Progenitor cell of endocrine pancreas (in vitro differentiated cells): Measurements from ENCODE around the gene ULK4. TPM values are rescaled to one million over a fixed set of nuclear protein-coding genes. Genes with fewer than 3 reads are reported as not detected.

Experiments
- DNase-seq: peaks from one replicate; pipeline ENCODE4 v3.0.0; 2021; ENCODE audit warnings: low spot score; ENCODE audit not compliant: unreplicated experiment
- H3K27ac Mint-ChIP-seq: 2 replicates; pipeline ENCODE4 v1.8.0; 2021; ENCODE audit warnings: mild to moderate bottlenecking, moderate library complexity, mixed read lengths
- H3K27me3 Mint-ChIP-seq: 2 replicates; pipeline ENCODE4 v1.8.0; 2021; ENCODE audit warnings: mixed read lengths
- H3K36me3 Mint-ChIP-seq: 2 replicates; pipeline ENCODE4 v1.8.0; 2022; ENCODE audit warnings: mixed read lengths; ENCODE audit not compliant: insufficient read depth
- H3K4me1 Mint-ChIP-seq: 2 replicates; pipeline ENCODE4 v1.8.0; 2021; ENCODE audit warnings: low read depth, mixed read lengths
- H3K4me3 Mint-ChIP-seq: 2 replicates; pipeline ENCODE4 v1.8.0; 2021; ENCODE audit warnings: low read depth, mild to moderate bottlenecking, moderate library complexity, mixed read lengths
- H3K9me3 Mint-ChIP-seq: 2 replicates; pipeline ENCODE4 v1.8.0; 2021; ENCODE audit warnings: low read depth, mixed read lengths
- total RNA-seq: library from RNA; stranded (reverse); gene quantifications from 2 replicates; pipeline ENCODE4 v1.2.1, GENCODE V29; 2021
- TF ChIP-seq, protein P1 (sequence below): fragments of 200-600 bp; sonication (generic); IDR thresholded peaks from one replicate; pipeline ENCODE4 v1.5.0; 2021; ENCODE audit warnings: antibody characterized with exemption, mild to moderate bottlenecking; ENCODE audit not compliant: unreplicated experiment

The ULK4 gene
- total RNA-seq, 1 donor from 2014 or later: 14.2 TPM

DNA sequence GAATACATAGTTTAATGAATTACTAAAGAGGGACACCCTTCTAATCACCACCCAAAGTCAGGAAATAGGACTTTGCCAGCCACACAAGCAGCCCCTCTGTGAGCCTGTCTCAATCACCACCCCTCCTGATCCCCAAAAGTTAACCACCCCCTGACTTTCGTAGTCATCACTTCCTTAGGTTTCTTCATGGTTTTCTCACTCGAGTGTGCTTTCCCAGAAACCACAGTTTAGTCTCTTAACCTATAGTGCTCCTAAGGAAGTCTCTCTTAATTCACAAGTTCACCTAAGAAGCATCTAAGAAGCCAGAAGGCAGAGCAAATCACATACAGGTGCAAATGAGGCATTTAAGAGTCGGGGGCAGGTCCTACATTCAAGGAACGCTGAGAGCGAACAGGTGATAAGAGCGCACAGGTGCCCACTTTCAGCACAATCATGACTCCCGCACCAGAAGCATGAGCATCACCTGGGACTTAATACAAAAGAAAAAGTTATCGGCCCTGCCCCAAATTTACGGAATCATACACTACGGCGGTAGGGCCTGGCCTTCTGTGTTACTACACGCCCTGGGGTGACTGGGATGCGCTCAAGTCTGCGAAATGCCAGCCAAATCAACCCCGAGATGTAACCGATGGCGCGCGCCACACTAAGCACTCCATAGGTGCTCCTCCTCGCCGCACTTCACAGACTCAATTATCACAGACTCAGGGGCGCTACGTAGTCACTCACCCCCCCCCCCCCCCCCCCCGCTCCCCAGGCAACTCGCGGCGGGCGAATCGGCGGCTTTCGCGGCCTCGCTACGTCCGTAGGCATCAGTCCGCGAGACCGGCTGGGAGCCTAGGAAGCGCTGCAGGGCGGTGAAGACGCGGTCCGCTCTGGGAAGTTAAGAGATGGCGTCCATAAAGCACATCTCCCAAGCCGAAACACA, 815 bp downstream of the ULK4 start:
- Mint-ChIP-seq H3K4me1 (peaks cover 6% of the 10 kb centered on the region), H3K27me3 (peaks cover 8% of the 10 kb centered on the region), H3K4me3 (peak overlapping the region; percentile 95), H3K36me3 (no peaks in the 10 kb centered on the region), H3K27ac (peak overlapping the region; percentile 97), H3K9me3 (no peaks in the 10 kb centered on the region)
- TF ChIP-seq, protein P1, sequence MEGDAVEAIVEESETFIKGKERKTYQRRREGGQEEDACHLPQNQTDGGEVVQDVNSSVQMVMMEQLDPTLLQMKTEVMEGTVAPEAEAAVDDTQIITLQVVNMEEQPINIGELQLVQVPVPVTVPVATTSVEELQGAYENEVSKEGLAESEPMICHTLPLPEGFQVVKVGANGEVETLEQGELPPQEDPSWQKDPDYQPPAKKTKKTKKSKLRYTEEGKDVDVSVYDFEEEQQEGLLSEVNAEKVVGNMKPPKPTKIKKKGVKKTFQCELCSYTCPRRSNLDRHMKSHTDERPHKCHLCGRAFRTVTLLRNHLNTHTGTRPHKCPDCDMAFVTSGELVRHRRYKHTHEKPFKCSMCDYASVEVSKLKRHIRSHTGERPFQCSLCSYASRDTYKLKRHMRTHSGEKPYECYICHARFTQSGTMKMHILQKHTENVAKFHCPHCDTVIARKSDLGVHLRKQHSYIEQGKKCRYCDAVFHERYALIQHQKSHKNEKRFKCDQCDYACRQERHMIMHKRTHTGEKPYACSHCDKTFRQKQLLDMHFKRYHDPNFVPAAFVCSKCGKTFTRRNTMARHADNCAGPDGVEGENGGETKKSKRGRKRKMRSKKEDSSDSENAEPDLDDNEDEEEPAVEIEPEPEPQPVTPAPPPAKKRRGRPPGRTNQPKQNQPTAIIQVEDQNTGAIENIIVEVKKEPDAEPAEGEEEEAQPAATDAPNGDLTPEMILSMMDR: no peak
- DNase-seq: peak; percentile 14

DNA sequence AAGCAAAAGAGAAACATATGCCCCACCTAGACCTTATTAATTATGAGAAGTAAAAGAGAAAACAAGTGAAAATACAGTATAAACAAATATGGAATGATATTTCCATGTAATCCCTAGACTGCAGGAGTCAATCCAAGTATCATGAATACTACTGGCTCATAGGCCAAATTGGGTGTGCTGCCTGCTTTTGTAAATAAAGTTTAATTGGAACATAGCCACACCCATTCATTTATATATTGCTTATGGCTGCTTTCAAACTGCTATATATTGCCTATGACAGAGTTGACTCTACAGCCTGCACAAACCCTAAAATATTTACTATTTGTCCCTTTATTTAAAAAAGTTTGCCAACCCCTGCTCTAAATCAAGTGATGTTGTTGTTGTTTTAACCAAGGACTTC, 5.3 kb downstream of the ULK4 start:
- Mint-ChIP-seq H3K27ac (no peak overlapping the region), H3K4me3 (no peak overlapping the region), H3K36me3 (peaks cover 1% of the 10 kb centered on the region), H3K4me1 (peaks cover 6% of the 10 kb centered on the region), H3K27me3 (no peaks in the 10 kb centered on the region), H3K9me3 (no peaks in the 10 kb centered on the region)
- DNase-seq: no peak
- TF ChIP-seq, protein P1: no peak

DNA sequence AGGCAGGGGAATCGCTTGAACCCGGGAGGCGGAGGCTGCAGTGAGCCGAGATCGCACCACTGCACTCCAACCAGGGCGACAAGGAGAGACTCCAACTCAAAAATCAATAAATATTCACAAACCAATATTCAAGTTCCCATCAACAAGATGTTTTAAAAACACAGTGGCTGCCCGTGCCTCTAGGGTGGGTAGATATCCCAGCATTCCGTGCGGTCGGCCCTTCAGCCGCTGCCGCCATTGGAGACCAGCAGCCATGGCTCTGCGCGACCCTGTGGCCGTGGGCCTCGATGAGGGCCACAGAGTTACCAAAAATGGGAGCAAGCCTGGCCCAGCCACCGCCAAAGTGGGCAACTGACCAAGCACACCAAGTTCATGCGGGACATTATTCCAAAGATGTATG, 6.7 kb downstream of the ULK4 start:
- TF ChIP-seq, protein P1: no peak
- DNase-seq: no peak
- peaks cover 6% of the 10 kb centered on the region for H3K36me3 Mint-ChIP-seq
- no peak overlapping the region for H3K4me3 Mint-ChIP-seq
- H3K27me3 Mint-ChIP-seq: no peaks in the 10 kb centered on the region
- peaks cover 2% of the 10 kb centered on the region for H3K9me3 Mint-ChIP-seq
- H3K27ac Mint-ChIP-seq: no peak overlapping the region
- H3K4me1 Mint-ChIP-seq: no peaks in the 10 kb centered on the region

DNA sequence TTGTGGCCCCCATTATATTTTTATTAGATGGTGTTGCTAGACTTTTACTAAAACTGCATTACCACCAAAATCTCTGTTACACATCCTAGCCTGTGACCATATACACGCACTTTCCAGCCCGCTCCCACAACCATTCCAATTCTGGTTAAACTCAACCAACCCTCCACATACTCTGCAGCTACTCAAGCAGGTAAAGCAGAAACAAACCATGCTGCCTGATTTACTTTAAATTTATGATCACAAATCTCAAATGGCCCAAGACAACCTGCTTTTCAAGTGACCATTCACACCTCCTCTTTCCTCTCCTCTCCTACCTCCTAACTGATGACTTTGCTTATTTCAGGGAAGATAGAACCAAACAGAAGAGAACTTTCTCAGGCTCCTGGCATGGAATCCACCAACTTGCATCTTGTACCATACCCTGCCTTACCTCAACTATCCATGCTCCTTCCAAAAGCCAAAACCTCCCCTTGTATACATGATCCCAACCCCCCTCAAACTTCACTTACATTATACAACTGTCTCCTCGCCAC, 18.5 kb downstream of the ULK4 start:
- TF ChIP-seq, protein P1: no peak
- Mint-ChIP-seq H3K9me3 (no peaks in the 10 kb centered on the region), H3K4me1 (no peaks in the 10 kb centered on the region), H3K27me3 (no peaks in the 10 kb centered on the region), H3K4me3 (no peak overlapping the region), H3K27ac (no peak overlapping the region), H3K36me3 (peaks cover 7% of the 10 kb centered on the region)
- DNase-seq: no peak

DNA sequence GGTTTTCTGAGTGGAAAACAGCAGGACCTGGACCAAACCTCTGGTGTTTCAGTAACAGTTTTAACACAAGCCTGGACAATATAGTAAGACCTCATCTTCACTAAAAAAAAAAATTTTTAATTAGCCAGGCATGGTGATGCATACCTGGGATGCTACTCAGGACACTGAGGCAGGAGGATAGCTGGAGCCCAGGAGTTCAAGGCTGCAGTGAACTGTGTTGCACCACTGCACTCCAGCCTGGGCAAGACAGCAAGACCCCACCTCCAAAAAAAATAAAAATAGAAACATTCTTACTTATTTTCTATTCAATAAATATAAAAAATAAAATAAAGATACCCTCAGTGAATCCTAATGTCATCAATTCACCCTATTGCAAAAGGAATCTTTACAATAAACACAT, 21.5 kb downstream of the ULK4 start:
- no peak for DNase-seq
- TF ChIP-seq, protein P1: no peak
- no peak overlapping the region for H3K4me3 Mint-ChIP-seq
- H3K27me3 Mint-ChIP-seq: no peaks in the 10 kb centered on the region
- H3K4me1 Mint-ChIP-seq: no peaks in the 10 kb centered on the region
- H3K27ac Mint-ChIP-seq: no peak overlapping the region
- peaks cover 3% of the 10 kb centered on the region for H3K9me3 Mint-ChIP-seq
- H3K36me3 Mint-ChIP-seq: peaks cover 3% of the 10 kb centered on the region
